HG02759 (cell line): Measurements from ENCODE around the gene CPNE4.
A peak's percentile ranks its signal among the peaks of the same experiment; 100 is the strongest.

Source experiments
- ATAC-seq: cut with Tn5 transposase; IDR thresholded peaks from one replicate; pipeline ENCODE4 v1.9.1; 2021; ENCODE audit warnings: mild to moderate bottlenecking, moderate library complexity; ENCODE audit not compliant: unreplicated experiment

CPNE4 gene

DNA sequence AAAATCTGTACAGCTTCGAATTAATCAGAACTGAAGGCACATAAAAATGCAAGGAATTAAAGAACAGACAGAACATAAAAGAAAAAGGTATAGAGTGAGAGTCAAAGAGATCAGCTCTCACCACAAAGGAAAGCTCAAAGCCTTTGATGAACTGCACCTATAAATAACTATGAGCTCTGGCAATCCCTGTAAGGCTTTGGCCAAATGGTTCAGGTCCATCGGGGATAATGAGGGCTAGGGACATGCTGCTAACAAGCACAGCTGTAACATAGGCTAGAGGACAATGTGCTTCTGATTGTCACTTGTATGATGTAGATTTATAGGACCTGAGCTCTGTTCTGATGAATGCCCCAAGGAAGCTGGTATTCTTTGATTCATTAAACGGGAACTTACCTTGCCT lies 418.1 kb downstream of the CPNE4 start:
- no peak for ATAC-seq

DNA sequence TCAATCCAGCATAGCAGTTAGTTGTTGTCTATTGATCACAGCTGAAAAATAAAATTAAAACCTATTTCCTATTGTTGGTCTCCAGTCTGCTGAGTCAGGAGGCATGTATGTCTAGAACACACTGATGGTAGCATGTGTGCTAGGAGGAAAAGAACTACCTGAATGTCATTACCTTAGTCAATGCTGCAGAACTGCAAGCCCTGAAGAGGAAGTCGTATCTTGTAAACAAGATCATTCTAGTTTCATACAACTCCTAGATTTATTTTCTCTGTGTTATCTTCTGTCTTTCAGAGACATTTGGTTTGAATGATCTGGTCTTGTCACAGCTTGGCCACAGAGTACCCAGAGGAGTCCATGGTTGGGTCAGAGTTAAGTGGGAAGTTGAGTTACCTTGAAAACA lies 422.1 kb downstream of the CPNE4 start:
- ATAC-seq: no peak

DNA sequence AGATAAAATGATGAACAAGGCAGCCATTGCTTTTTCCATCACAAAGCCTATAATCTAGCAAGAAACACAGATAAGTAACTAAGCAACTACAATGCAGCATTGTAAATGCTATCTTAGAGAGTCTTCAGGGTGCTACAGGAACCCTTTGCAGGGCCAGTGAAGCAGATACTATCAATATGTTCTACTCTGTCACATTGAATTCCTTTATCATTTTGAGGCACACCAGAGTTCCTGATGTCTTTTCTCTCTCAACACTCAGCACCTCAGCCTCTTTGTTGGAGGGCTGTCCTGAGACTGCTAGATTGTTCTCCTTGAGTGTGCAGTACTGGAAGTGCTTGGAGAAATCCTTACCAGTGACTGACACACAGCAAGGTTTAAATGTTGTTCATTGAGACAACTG lies 424.6 kb downstream of the CPNE4 start:
- ATAC-seq: no peak

DNA sequence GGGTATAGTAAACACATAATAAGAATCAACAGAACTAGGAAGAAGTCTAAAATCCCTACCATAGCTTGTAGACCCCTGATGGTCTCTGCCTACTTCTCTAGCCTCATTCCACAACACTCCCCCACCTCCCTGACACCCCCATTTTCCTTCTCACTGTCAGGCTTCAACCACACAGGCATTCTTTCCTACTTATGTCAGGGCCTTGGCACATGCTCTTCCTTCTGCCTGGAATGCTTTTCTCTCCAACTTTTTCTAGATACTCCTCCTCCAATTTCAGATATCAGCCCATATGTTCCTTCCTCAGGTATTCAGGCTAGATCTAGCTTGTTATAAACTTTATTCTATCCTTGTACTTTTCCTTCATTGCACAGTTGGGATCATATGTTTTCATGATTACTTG lies 426.1 kb downstream of the CPNE4 start:
- ATAC-seq: no peak

DNA sequence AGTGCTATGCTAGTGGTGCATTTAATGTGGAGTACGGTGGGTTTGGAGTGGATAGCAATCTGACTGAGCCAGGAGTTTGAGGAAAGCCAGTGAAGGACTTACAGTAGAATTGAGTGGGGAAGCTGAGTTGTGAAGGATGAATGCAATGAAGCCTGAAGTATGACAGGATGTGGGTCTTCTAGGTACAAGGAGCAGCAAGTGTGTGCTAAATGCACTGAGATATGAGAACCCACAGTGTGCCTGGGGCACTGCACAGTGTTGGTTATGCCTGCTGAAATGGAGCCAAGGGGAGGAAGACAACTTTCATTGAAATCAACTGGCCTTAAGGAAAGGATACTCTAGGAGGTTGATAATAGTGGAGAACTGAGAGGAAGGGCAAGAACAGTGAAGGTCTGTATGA lies 426.5 kb downstream of the CPNE4 start:
- ATAC-seq: no peak

DNA sequence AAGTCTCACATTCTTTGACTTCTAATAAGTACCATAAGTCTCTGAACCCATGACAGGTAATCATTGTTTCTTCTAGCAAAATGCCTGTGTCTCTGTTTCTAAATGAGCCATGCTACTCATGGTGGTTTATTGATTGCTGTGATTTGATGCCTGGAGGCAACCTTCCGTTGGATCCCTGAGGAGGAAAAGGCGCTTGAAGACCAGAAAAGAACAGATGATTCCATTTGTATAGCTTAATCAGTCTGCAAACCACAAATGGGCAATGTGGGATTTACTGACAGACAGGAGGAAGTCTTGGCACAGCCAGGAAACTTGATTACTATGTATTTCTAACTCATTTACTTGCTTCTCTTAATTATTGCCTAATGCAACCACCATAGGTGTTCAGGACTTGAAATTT lies 428.9 kb downstream of the CPNE4 start:
- ATAC-seq: no peak

DNA sequence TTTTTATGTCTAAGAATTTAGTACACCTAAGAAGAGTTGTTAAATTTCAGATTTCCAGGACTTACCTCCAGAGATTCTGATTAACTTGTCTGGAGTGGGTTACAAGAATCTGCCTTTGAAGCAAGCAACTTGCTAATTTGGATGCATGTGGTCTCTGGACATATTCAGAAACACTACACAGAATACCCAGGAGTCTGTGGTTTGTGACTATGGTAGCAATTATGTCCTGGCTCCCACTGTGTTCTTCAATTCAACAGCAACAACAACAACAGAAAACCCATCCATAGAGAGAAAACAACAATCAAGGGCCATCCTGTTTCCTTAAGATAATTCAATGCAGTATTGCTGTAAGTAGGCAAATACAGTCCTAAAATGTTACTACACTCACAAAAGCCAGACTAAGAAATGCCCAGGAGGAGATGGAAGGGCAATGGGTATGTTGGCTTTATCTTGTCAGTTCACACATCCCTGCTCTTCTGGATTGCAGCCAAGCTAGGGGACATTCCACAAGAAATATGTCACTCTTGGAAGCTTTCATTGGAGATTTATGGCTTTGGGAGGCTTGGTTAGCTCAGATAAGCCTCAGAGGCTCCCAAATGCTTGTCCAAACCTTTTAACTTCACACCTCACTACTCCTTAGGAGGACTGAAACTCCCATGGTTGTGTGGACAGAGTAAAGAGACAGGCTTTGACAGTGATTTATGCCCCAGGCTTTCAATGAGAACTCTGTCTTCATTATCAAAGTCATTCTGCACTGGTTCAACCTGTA lies 432.6 kb downstream of the CPNE4 start:
- no peak for ATAC-seq

DNA sequence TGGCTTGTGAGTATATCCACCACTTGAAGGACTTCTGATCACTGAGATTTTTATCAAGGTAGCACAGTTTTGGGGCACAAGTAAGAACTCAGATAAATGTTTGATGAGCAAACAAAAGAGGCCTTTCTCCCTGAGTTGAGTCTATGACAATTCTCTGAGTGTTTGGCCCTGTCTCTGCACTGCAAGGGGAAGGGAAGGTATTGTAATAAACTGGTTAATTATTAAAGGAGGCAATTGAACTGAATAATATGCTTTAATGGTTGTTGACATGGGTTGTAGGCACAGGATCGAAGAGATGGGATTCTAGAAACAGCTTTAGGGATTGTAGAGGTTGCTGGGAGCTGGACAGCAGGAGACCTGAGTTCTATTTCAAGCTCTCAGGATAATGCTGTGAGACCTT lies 437.0 kb downstream of the CPNE4 start:
- ATAC-seq: no peak

DNA sequence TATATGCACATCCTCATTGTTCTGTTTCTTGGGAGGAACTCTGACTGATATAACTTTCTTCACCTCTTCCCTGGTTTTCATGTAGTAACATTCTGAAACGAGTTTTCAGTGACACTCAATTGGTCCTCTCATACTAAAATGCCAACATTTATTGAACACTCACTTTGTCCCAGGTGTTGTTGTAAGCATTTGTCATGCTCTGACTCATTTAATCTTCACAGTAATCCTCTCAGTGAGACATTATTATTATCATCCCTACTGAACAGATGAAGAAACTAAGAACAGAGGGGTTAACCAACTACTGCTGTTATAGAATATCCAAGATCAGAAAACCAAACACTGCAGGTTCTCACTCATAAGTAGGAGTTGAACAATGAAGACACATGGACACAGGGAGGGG lies 437.9 kb downstream of the CPNE4 start:
- ATAC-seq: no peak

DNA sequence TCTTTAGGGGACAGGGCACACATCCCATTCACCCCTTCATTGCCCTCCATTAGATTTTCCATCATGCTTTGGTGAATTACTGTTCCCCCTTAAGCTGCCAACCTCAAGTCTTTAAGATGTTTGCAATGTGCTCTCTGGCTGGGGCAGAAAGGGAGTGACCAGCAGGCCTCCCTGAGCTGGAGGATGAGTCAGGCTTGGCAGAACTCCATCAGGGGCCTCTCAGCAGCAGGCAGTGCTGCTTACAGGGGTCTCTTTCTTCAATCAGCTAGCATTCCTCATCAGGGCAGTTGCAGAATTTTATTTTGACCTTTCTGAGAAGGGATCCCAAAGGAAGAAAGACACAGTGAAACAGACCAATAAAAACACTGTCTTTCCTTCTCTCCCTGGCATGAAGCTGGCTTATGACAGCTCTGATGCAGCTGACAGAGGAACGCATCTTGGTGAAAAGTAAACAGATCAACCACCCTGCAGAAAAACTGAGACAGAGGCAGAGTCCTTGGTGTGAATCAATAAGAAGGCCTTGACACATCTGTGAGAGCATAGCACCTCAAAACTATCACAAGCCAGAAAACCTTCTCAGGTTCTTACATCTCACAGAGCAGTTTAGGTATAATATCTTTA lies 443.3 kb downstream of the CPNE4 start:
- no peak for ATAC-seq

DNA sequence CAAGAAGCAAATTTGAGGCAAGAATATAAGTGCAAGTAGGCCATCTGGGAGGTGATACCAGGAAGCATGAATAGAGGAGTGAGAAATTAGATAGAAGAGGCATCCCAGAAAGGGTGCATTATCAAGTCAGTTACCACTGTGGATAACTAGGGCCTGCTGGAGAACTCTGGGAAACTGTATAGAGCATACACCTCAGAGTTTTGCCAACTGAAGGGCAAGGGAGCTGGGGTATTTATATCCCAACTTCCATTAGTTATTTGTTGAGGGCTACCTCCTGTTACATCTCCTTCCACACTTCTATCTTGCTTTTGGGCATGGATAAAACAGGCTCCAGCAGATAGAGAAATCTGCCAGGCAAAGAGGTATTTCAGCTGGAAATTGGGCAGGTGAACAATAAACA lies 448.5 kb downstream of the CPNE4 start:
- no peak for ATAC-seq

DNA sequence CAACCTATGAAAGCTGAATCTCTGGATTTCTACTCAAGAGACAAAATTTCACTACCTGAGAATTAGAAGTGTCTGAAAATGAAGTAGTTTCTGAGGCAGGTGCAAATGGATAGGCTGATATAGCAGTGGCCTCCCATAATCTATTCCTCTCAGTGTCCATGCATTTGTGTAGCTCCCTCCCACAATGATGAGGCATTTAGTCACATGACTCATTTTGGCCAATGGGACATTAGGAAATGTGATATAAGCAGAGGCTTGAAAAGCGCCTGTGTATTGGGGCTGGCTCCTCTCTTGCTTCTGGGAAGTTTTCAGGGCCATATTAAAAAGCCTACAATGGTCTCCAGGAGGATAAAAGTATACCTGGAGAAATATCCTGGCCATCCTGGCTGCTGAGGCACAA lies 452.4 kb downstream of the CPNE4 start:
- no peak for ATAC-seq

DNA sequence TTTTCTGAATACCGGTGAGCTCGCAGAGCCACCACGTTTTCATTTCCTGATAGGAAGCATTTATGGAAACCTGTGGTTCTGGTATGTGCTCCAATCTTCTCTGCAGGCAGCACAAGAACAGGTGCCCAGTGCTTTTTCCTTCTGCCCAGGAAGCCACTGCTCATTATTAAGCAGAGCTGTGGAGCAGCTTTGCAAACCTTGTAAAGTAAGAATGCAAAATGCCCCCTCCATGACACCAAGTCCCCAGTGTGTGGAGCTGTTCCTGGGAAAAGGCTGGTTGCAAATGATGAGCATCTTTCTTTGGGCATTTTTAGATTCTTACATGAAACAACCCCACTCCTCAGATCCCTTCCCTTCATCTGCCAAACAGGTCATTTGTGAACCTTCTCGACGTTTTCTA lies 466.4 kb downstream of the CPNE4 start:
- no peak for ATAC-seq

DNA sequence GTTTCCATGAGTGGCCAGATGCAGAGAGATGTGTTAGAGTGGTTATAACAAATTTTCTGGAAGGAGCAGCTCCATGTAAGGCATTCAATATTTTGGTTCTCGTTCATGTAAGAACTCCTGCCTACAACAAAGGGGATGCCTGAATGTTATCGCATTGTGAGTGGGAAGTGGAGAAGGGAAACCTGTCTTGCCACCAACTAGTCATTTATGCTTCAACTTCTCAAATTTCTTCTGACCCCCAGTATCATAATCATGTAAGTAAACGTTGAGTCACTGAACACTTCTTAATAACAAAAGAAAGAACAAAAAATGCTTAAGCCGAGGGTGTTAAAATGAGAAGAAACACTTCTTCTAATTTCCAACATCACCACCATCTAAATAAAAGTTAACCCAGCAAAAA lies 470.0 kb downstream of the CPNE4 start:
- ATAC-seq: no peak

DNA sequence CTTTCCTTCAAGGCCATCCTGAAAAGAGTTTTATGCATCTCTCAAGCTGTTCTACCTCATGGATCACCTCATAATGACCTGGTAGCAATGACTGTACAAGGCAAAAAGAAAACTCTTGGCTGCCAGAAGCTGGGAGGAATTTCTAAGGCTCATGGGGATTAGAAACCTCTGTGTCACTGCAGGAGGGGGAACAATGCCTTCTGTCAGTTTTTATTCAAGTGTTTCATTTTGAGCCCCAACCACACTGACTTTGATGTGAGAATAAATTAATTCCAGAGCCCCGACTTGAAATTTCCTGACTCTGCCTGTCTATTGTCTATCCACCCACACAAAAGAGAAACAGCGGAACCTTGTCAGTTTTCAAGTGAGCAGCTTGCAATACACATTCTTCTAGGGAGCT lies 473.3 kb downstream of the CPNE4 start:
- no peak for ATAC-seq

DNA sequence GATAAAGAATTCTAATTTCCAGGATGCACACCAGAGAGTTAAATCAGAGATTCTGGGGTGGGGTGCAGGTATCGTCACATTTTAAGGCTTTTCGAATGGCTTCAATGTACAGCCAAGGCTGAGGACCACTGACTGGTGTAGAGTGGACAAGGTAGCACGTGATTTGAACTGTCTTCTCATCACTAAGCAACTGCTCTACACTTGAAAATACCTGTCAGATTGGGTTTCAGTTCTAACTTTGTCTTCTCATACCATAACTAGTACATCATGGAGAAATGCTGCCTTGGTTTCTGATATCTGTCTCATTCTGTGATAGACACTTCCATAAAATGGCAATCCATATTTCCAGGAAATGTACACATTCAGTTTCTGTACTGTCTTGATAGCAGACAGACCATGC lies 474.0 kb downstream of the CPNE4 start:
- no peak for ATAC-seq

DNA sequence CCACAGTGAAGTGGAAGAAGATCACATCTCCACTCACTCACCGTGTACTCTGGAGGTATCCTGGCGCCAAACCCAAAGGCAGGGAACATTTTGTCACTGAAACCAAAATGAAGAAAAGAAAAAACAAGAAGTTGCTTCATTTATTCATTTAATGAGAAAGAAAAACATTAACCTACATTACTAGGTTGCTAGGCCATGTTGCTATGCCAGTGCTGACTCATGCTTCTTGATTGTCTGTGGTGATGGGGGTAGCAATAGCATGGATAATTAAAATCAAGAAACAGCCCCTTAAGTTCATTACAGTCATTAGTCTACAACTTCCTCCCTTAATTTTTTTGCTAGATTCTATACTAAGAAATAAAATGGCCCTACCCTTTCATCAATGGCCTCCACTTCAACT lies 479.4 kb downstream of the CPNE4 start:
- ATAC-seq: no peak

DNA sequence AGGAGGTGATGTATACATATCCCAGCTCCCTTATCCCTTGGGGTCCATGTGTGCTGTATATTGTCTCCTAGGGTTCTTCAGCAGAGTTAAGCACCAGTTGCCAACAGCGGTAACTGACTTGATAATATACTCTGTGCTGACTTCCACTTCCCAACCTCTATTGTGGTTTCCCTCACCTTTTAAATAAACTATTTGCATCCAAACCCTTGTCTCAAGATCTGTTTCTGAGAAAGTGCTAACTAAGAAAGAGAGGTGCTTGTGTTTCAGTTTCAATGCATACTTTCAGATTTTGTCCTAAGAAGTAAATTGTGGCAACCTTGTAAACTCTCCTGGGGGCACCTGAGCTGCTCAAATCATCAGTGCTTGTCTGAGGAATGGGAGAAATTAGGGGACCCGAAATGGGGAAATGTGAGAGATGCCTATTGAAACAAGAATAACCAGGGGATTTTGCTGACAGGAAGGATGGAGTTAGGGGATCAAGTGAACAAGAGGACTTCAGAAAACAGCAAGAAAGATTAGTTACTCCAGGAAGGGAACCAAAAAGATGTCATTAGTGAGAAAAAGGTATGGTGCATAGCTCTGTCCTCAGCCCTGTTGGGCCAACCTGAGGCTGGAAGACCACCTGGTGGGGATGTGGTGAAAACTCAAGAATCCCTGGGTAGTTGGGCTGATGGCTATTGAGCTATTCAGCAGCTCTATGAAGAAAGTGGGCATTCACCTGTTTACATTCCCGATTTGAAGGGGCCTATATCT lies 481.1 kb downstream of the CPNE4 start:
- ATAC-seq: peak; percentile 86

DNA sequence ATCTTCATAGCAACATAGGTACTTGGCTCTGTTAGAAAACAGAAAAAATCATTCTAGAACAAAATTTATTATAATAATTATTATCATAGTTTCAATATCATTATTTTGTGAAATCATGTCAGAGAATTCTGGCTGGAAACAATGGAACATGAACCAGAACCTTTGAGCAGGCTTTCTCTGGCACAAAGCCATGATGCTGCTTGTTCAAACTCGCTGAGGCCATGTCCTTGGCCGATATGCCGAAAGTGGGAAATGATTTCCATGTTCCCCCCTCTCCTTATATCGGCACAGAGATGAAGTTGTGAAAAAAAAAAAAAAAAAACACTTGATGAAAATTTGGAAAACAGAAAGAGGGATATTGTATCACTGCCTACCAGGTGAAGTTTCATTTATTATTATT lies 483.1 kb downstream of the CPNE4 start:
- ATAC-seq: no peak

DNA sequence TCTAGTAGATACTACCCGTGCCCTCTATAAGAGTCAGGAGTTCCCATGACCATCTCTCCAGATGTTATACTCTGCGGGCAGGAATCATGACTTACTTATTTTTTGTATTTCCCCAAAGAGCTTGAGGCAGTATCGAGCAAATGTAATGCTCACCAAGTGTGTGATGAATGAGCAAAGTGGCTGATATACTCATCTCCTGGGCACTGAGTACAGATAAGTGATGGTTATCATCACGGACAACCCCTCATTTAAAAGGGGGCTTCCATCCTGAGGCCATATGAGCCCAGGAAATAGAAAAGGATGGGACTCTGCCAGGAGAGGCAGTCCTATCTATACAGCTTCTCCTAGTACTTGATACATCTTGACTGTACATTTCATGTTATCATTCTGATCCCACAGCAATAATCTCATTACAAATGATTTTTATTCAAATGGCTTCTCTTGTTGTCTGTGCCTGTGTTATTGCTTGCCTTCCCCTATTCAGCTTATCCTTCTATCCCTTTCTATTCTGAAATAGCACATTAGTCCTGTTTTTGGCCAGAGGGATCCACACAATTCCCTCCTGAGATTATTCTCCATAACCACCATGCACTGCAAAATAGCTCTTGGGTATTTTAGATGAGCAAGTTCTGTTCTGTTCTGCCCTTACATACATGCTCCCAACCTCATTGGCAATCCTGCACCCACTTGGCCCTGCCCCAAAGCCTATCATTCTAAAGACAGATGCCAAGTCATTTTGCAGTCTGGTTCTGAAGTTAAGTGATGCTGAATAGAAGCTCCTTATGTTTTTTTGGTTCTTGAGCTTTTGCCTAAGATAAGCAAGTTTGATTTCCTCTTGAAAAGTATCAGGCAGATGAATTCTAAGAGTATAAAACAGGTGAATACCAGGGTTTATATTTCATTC lies 484.0 kb downstream of the CPNE4 start:
- no peak for ATAC-seq

DNA sequence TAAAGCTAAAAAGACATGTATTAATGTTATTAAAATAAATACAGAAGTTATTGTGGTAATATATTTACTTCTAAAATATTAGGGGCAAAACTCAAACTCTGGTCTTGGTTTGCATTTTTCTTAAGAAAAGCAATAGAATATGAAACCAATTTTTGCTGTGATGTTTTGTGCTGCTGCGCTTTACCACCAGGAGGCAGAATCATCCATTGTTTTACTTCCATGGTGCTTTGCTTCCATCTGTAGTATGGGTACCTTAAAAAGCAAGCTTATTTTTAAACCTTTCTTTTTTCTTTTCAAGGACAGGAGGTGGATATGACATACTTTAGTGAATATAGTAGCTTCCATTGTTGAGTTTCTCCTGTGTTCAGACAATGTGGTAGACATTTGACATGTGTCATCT lies 485.5 kb downstream of the CPNE4 start:
- no peak for ATAC-seq
